Esophagus squamous epithelium (tissue), 5 donors: ENCODE results near the gene RELL1. TPM values are rescaled to one million over a fixed set of nuclear protein-coding genes. Genes with fewer than 3 reads are reported as not detected.

Source experiments
- DNase-seq: peaks from one replicate; lab custom pipeline; 2025; lab: John Stamatoyannopoulos, UW
- H3K27ac ChIP-seq, 4 donors: fragments of 200-600 bp; sonication (generic); one replicate each; pipeline ENCODE4 v1.5.1; 2016 to 2019; ENCODE audit warnings: mild to moderate bottlenecking in 1 of 4
- H3K27me3 ChIP-seq, 4 donors: fragments of 200-600 bp; sonication (generic); 1 replicate in 3 of 4; 2 replicates in 1 of 4; pipeline versions ENCODE4 v1.5.1 to v1.6.0; 2017 to 2021; ENCODE audit warnings: antibody characterized with exemption in 1 of 4
- H3K36me3 ChIP-seq, 3 donors: fragments of 200-600 bp; sonication (generic); one replicate each; pipeline ENCODE4 v1.5.1; 2016 to 2019
- H3K4me1 ChIP-seq, 3 donors: fragments of 200-600 bp; sonication (generic); one replicate each; pipeline ENCODE4 v1.5.1; 2017 to 2019
- H3K4me3 ChIP-seq, 4 donors: fragments of 200-600 bp; sonication (generic); 1 replicate in 3 of 4; 2 replicates in 1 of 4; pipeline ENCODE4 v1.5.1; 2016 to 2019; ENCODE audit warnings: mild to moderate bottlenecking in 2 of 4, moderate library complexity in 1 of 4
- H3K9me3 ChIP-seq, 3 donors: fragments of 200-600 bp; sonication (generic); one replicate each; pipeline ENCODE4 v1.5.1; 2016 to 2019
- CTCF ChIP-seq, 6 experiments: fragments of 450-650 bp in 4 of 6; fragments of 200-600 bp in 2 of 6; sonication (generic) in 2 of 6; IDR thresholded peaks; one replicate each; pipeline ENCODE4 v1.5.1; 2016 to 2019; ENCODE audit warnings: antibody characterized with exemption in 6 of 6, mild to moderate bottlenecking in 4 of 6, moderate library complexity in 4 of 6
- POLR2A ChIP-seq, 4 donors: fragments of 450-650 bp; IDR thresholded peaks; one replicate each; pipeline ENCODE4 v1.6.1; 2017; ENCODE audit warnings: antibody characterized with exemption in 4 of 4, mild to moderate bottlenecking in 4 of 4, moderate library complexity in 3 of 4
- WGBS, 2 donors: methylation state at CpG; one replicate each; pipeline ENCODE4 v1.1.5; 2018; 5-methylcytosine and 5-hydroxymethylcytosine counted together
- intact Hi-C: fragments of 100-400 bp; cut with DNase I; formaldehyde crosslinking; loops from one replicate; pipeline ENCODE4 v1.15.0; 2022
- total RNA-seq, 4 donors: library from RNA; depleted of rRNA; stranded (reverse); fragments of >200 nt; gene quantifications; one replicate each; pipeline ENCODE4 v1.1.0, GENCODE V29; 2016
- donor health status: DM: yes; HTN: yes; CAD: no.

RELL1 gene
- total RNA-seq, 4 donors from 2014 or later = 20.3 to 49.0 (median 32.6) TPM

GRCh38 chr4:37627263-37627662, 58.9 kb downstream of the RELL1 start:
- intact Hi-C loops = no loop called here
- no peak for TF ChIP-seq POLR2A (IDR thresholded peaks at IDR 0.05)
- no peak for TF ChIP-seq CTCF (IDR thresholded peaks at IDR 0.05)
- WGBS, 2 donors = 78 to 81% methylated on average over 3 of the region's 3 CpGs
- Histone ChIP-seq H3K4me3 (no peak overlapping the region), H3K27me3 (no peaks in the 10 kb centered on the region), H3K36me3 (peaks cover 0 to 52% (median 0%) of the 10 kb centered on the region in 3 donors), H3K27ac (no peak overlapping the region), H3K9me3 (no peaks in the 10 kb centered on the region), H3K4me1 (peaks cover 0 to 21% (median 0%) of the 10 kb centered on the region in 3 donors)
- no peak for DNase-seq

- Histone ChIP-seq H3K27me3 (no peaks in the 10 kb centered on the region), H3K27ac (no peak overlapping the region), H3K4me3 (no peak overlapping the region), H3K9me3 (no peaks in the 10 kb centered on the region), H3K4me1 (peaks cover 0 to 12% (median 0%) of the 10 kb centered on the region in 3 donors), H3K36me3 (peaks cover 0 to 37% (median 0%) of the 10 kb centered on the region in 3 donors)
- no peak for DNase-seq
- no peak for TF ChIP-seq CTCF (IDR thresholded peaks at IDR 0.05)
- no peak for TF ChIP-seq POLR2A (IDR thresholded peaks at IDR 0.05)
- WGBS, 2 donors = 96 to 97% methylated on average over 1 of the region's 1 CpG
- intact Hi-C loops = no loop called here
Measured at GRCh38 chr4:37625499-37625898, 60.7 kb downstream of the RELL1 start.

DNA sequence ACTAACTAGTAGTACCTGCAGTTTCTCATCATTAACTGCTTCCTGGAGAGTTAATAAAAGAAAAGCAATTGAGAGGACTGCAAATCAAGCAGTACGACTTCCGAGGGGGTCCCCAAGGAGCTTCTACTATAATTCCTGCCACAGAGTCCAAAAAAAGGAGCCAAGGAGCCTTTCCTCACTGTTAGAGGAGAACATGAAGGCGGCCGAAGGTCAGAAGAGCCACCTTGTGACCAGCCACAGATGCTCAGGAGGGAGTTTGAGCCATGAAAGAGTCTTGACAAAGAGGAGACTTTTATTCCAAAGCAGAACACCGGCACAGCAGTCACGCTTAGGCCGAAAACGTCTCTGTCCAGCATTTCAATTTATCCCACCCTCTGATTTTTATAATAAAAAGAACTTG, 62.2 kb downstream of the RELL1 start:
- TF ChIP-seq POLR2A (IDR thresholded peaks at IDR 0.05) = no peak
- no peak for TF ChIP-seq CTCF (IDR thresholded peaks at IDR 0.05)
- DNase-seq = no peak
- peaks cover 0 to 4% (median 0%) of the 10 kb centered on the region in 3 donors for H3K4me1 ChIP-seq
- WGBS, 2 donors = 89 to 90% methylated on average over 6 to 8 of the region's 8 CpGs
- H3K9me3 ChIP-seq = no peaks in the 10 kb centered on the region
- H3K27ac ChIP-seq = no peak overlapping the region
- H3K27me3 ChIP-seq = no peaks in the 10 kb centered on the region
- H3K36me3 ChIP-seq = peaks cover 0 to 22% (median 0%) of the 10 kb centered on the region in 3 donors
- no peak overlapping the region for H3K4me3 ChIP-seq
- intact Hi-C loops = no loop called here

DNA sequence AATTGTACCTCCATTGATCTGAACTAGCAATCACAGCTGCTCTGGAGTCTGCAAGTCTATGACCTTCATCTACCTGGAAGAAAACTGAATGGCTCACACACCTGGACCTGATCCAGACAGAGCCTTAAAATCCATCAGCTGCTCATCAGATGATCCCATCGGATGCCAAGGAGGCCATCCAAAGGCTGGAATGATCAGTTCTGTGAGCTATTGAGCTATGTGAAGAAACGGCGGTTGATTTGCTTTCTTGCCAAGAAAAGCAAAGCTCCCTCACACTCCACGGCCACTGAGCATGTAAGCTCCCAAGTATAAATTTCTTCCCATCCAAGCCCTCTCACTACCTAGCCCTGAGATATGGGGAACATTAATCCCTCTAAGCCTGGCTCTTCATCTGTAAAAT, 63.1 kb downstream of the RELL1 start:
- no peaks in the 10 kb centered on the region for H3K27me3 ChIP-seq
- WGBS, 2 donors = 80 to 81% methylated on average over 4 of the region's 4 CpGs
- no peaks in the 10 kb centered on the region for H3K4me1 ChIP-seq
- no peak for DNase-seq
- intact Hi-C loops = no loop called here
- H3K9me3 ChIP-seq = no peaks in the 10 kb centered on the region
- peaks cover 0 to 14% (median 0%) of the 10 kb centered on the region in 3 donors for H3K36me3 ChIP-seq
- H3K4me3 ChIP-seq = no peak overlapping the region
- no peak overlapping the region for H3K27ac ChIP-seq
- TF ChIP-seq POLR2A (IDR thresholded peaks at IDR 0.05) (no peak), CTCF (IDR thresholded peaks at IDR 0.05) (no peak)

DNA sequence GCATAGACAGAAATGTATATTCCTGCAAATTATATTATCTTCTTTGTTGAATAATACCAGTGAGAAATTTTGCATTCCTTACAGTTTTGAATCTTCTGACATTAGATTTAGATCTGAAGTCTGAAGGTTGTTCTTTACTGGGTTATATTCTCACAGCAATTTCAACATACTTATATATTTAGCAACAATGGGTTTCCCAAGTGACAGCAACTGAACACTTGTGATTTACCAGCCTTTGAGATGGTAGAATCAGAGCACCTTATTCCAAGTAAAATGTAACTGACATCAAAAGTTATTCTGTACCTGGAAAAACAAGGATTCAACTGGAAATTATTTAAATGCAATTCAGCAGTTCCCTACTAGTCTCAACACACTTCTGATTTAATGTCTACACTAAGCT, 66.0 kb downstream of the RELL1 start:
- intact Hi-C loops = no loop called here
- Histone ChIP-seq H3K4me1 (no peaks in the 10 kb centered on the region), H3K4me3 (no peak overlapping the region), H3K27ac (no peak overlapping the region), H3K27me3 (no peaks in the 10 kb centered on the region), H3K9me3 (no peaks in the 10 kb centered on the region), H3K36me3 (peaks cover 0 to 7% (median 0%) of the 10 kb centered on the region in 3 donors)
- TF ChIP-seq CTCF (IDR thresholded peaks at IDR 0.05) (no peak), POLR2A (IDR thresholded peaks at IDR 0.05) (no peak)
- no peak for DNase-seq
